NCI-H226 (cell line): ENCODE measurements around the gene CAMK2A.

Experiments used
- DNase-seq: peaks from one replicate; pipeline ENCODE4 v3.0.0-alpha.2; 2015

The CAMK2A gene

DNA sequence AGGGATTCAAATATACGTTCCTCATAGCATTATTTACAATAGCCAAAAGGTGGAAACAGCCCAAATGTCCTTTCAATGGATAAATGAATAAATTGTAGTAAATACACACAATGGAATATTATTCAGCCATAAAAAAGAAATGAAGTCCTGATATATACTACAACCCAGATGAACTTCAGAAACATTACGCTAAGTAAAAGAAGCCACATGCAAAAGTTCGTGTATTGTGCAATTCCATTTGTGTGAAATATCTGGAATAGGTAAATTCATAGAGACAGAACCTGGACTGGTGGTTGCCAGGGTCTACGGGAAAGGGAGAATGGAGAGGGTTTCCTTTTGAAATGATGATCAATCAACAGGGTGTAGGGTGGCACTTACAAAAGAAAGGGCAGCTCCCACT, 25.7 kb upstream of the CAMK2A start:
- no peak for DNase-seq

GRCh38 chr5:150313921-150314716, 24.5 kb upstream of the CAMK2A start:
- DNase-seq, result no peak

- DNase-seq, result no peak
These were observed 23.9 kb upstream of the CAMK2A start for GRCh38 chr5:150313501-150313900.

DNA sequence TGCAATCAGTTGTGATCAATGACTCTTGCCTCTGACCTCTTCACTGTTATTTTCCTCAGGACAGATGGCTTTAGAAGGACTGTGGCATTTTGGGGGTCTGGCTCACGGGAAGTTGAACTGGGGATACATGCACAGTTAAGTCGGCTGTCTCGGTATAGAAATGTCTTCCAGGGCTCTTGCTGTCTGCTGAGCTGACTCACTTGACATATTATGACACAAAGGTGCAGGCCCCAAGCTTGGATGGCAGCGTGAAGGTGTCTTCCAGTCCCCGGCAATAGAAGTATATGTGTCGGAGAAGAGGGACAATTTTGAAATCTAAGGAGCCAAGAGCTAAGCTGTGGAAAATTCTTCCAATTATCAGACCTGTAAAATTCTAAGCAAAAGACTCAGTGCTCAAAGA, 22.9 kb upstream of the CAMK2A start:
- no peak for DNase-seq

GRCh38 chr5:150311015-150311692, 21.6 kb upstream of the CAMK2A start:
- no peak for DNase-seq

- no peak for DNase-seq
These were observed 20.7 kb upstream of the CAMK2A start for GRCh38 chr5:150310246-150310645.

DNA sequence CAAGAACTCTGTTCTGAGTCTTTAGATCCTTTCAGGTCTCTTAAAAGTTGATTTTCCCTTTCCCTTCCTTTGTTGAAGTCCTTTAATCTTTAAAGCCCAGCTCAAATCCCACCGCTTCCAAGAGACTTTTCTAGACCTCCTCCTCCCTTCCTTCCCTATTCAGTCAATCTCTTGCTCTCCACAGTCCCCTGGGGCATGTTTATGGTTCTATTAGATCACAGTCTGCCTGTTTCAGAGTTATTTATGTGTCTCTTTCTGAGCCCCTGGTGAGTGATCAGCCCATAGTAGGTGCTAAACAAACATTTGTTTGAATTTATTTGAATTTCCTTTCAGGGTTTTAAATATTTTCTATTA, 20.3 kb upstream of the CAMK2A start:
- no peak for DNase-seq

DNA sequence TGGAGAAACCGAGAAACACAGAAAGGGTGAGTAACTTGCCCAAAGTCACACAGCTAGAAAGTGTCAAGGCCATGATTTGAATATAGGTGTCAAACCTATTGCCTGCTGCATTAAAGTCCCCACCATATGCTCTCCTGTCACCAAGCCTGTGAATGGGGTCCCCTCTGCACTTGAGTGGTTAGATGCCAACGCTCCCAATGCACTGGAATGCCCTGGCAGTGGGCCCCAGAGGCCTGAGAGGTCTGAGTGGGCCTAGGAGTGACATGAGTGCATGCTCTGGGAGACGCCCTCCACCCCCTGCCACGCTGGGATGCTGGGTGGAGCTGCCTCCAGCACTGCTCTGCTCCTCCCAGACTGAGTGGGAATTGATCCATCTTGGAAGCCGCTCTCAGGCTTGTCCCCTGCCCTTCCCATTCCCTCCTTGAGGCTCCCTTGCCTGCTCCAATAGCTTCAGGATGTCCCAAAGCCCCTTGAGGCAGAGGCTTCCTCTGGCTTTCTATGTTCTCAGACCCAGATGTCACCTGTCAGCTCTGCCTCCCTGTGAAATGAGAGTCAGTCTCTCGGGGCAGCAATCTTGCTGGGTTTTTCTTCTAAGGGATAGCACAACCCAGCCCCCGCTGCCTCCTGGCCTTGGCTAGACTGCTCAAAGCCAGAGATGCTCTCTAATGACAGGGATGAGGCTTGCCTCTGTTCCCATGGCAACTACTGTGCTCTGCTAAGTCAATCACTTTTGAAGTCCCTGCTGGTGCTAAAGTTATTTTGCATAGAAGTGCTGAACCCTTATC, 19.7 kb upstream of the CAMK2A start:
- DNase-seq, result no peak

- no peak for DNase-seq
These were observed 18.2 kb upstream of the CAMK2A start for GRCh38 chr5:150307617-150308426.

DNA sequence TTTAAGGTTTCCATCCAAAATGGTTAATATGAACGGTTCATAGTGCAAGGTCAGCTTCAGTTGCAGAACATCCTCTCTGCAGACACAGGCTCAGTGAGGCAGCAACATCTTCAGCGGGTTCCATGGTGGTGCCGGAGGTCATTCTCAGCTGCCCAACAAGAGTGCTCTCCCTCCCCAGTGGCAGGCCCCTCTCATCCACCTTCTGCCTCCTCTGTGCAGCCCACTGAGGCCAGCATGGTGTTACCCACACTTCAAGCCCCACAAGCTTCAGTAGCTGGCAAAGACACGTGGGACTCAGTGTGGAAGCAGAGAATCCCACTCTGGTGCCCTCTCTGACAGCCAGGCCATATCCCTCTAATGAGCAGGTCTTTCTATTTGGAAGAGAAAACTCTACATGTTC, 17.2 kb upstream of the CAMK2A start:
- no peak for DNase-seq

DNA sequence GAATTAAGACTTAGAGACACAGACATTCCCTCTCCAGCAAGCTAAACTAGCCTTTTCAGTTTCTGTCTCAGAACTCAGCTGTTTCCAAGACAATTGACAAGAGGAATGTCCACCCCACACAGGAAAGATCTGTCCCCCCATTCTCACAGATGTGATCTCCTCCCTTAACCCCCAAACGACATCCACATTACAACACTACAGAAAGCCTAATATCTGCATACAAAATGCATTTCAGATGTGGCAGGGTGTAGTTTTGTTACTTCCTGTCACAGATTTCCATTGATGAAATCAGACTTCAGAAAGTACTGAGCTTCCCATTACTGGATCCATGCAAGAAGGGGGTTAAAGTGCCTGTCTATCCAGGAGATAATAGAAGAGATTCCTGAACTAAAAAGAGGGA, 16.0 kb upstream of the CAMK2A start:
- DNase-seq, result no peak

GRCh38 chr5:150305095-150305494, 15.5 kb upstream of the CAMK2A start:
- no peak for DNase-seq

GRCh38 chr5:150304481-150305081, 15.0 kb upstream of the CAMK2A start:
- no peak for DNase-seq

DNA sequence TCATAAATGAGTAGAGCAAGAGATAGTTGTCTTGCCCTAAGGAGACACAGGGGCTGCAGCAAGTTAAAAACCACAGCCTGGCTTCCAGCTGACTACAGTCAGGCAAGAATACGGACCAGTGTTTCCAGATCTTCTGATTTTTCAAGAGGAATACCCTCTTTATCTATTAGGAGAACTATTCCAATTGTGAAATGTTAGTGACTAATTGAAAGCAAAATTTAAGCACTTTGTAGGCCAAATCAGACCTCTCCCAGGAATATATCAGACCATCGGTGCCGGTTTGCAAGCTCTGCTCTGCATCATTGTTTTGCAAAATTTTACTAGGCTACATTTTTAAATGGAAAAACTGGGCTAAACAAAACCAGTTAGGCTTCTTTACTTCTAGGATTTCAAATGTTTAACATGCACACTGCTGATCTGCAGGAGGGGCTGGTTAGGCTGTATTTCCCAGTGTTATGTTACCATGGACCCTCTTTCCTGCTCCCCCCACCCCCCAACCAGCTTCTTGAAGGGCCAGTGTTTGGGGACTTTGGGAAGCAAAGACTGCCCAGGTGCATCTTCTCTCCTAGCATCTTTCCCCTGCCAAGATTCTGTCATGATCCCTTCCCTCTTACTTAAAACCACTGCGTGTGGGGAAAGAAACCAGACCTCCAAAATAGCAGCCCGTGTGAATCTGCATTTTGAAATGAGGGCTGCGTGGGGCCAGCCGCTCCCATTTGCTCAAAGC, 14.2 kb upstream of the CAMK2A start:
- no peak for DNase-seq

DNA sequence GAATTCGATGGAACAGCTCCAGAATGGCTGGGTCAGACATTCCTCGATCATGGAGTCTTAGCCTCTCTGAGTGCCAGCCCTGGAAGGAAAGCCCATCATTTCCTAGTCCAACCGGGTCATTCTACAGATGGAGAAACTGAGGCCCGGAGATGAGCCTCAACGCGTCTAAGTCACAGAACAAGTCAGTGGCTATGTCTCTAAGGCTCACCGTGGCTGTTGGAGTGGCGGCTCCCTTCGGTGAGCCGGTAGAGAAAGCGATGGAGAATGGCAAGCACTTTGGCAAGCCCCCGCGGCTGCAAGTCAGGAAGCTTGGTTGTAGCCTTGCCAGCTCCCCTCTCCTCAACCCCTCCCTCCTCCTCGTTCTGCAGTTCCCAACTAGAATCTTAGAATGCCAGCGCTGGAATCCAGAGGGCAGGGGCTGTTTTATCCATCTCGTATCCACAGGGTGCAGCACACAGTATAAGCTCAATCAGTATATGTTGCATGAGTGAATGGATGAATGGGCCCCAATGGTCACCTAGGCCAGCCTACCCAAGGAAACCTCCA, 13.6 kb upstream of the CAMK2A start:
- peak; percentile 70 for DNase-seq

- DNase-seq, result peak; percentile 97
These were observed 12.9 kb upstream of the CAMK2A start, which contains the start of gene ARSI for GRCh38 chr5:150302301-150303069. Gene ARSI (minus strand): TSS chr5:150302905. CDS start chr5:150302373, 532 bp downstream.

GRCh38 chr5:150301901-150302300, 12.3 kb upstream of the CAMK2A start:
- peak; percentile 59 for DNase-seq

GRCh38 chr5:150301170-150301505, 11.6 kb upstream of the CAMK2A start:
- DNase-seq, result no peak

DNA sequence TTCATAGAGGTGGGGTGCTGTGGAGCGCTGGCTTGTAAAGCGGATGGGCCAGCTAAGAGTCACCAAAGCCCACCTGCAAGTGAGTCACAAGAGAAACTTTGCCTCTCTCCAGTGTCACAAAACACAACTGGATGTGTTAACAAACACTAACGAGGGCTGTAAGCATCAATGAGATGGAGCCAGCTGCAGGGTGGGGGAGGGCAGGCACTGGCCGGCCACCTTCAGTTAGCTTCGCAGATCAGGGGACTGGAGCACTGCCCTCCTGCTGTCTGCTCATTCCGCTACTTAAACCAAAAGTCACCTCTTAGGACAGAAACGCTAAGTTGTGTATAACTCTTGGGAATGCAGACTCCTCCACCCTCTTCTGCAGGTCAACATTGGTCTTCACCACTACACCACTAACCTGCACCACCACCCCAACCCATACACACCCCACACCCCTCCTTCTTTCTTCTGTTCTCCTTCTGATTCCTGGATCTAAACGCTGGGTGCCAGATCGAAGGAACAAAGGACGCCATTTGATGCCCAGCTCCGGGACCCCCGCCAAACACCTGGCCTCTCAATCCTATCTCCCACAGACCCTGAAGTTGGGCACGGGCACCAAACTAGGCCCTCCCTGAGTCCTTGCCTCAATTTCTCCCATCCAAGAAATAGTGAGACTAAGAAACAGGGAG, 11.1 kb upstream of the CAMK2A start:
- no peak for DNase-seq
